Peyer's patch (tissue), 4 donors: ENCODE results near the gene HNRNPR.

Experiments
- CTCF ChIP-seq, 6 experiments: fragments of 450-650 bp in 4 of 6; fragments of 200-600 bp in 2 of 6; sonication (generic) in 1 of 6; IDR thresholded peaks; one replicate each; pipeline ENCODE4 v1.5.1; 2017 to 2019; ENCODE audit warnings: antibody characterized with exemption in 6 of 6, mild to moderate bottlenecking in 3 of 6, moderate library complexity in 1 of 6
- POLR2A ChIP-seq, 2 donors: fragments of 450-650 bp; IDR thresholded peaks; one replicate each; pipeline ENCODE4 v1.5.1; 2017; ENCODE audit warnings: antibody characterized with exemption in 2 of 2, mild to moderate bottlenecking in 2 of 2, moderate library complexity in 2 of 2

- TF ChIP-seq CTCF (IDR thresholded peaks at IDR 0.05) (no peak), POLR2A (IDR thresholded peaks at IDR 0.05) (no peak)
These were observed 80.7 kb downstream of the HNRNPR start for GRCh38 chr1:23263380-23263887.
